ENCODE measurements around the gene S100A13. TPM values are rescaled to one million over a fixed set of nuclear protein-coding genes. Genes with fewer than 3 reads are reported as not detected.

The S100A13 gene
- polyA plus RNA-seq, 1 experiment: 310 TPM

DNA sequence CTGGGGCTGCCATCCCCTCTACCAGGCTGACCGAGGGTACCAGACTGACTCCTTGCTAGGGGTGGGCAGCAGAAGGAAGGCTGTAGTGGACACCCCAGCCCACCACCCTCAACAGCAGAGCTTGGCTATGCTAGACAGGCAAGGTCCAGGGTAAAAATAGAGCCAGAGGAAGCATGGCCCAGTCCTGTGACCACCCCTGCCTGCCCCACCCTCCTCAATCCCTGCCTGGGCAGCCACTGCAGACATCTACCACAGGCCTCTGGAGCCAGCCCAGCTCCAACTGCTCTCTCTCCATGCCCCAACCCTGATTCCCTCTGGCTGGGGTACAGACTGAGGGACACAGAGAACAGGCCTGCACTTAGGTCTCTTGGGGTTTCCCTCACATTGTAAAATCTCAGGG, 2.7 kb upstream of the S100A13 start:
- no peak for DNase-seq (ENCODE audit: low read depth, low spot score)
- Histone ChIP-seq H3K27me3 (ENCODE audit: control insufficient read depth, insufficient read depth, low read length) (no peaks in the 10 kb centered on the region), H3K9me3 (ENCODE audit: control insufficient read depth, insufficient read depth, low read length) (no peaks in the 10 kb centered on the region; the same call in 1 of the 2 replicates), H3K4me3 (ENCODE audit: low read depth, low read length) (no peak overlapping the region), H3K27ac (ENCODE audit: low read depth, low read length) (no peak overlapping the region)
- POLR2A ChIA-PET: interaction anchor here (0.6 kb wide), 1 partner anchor 15 kb away, joined by 3 read pairs; no protein-coding TSS in a partner anchor
- TF ChIP-seq, protein P1, sequence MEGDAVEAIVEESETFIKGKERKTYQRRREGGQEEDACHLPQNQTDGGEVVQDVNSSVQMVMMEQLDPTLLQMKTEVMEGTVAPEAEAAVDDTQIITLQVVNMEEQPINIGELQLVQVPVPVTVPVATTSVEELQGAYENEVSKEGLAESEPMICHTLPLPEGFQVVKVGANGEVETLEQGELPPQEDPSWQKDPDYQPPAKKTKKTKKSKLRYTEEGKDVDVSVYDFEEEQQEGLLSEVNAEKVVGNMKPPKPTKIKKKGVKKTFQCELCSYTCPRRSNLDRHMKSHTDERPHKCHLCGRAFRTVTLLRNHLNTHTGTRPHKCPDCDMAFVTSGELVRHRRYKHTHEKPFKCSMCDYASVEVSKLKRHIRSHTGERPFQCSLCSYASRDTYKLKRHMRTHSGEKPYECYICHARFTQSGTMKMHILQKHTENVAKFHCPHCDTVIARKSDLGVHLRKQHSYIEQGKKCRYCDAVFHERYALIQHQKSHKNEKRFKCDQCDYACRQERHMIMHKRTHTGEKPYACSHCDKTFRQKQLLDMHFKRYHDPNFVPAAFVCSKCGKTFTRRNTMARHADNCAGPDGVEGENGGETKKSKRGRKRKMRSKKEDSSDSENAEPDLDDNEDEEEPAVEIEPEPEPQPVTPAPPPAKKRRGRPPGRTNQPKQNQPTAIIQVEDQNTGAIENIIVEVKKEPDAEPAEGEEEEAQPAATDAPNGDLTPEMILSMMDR (IDR thresholded peaks at IDR 0.05; ENCODE audit: low read depth, low read length): no peak
- CTCF ChIA-PET: interaction anchor here (1.1 to 3.5 kb wide), 3 partner anchors 16 to 97 kb away, joined by 3 to 80 read pairs (median 10); partner anchors contain the start of genes S100A14 and S100A16

- ChIA-PET POLR2A (no interaction called here), CTCF (interaction anchor here (0.9 to 3.5 kb wide), 3 partner anchors 16 to 277 kb away, joined by 4 to 80 read pairs (median 10); partner anchors contain the start of genes S100A14 and S100A16)
- Histone ChIP-seq H3K27me3 (ENCODE audit: control insufficient read depth, insufficient read depth, low read length) (no peaks in the 10 kb centered on the region), H3K27ac (ENCODE audit: low read depth, low read length) (no peak overlapping the region), H3K4me3 (ENCODE audit: low read depth, low read length) (no peak overlapping the region), H3K9me3 (ENCODE audit: control insufficient read depth, insufficient read depth, low read length) (no peaks in the 10 kb centered on the region; the same call in 1 of the 2 replicates)
- no peak for DNase-seq (ENCODE audit: low read depth, low spot score)
- TF ChIP-seq, protein P1 (IDR thresholded peaks at IDR 0.05; ENCODE audit: low read depth, low read length): no peak
Measured at GRCh38 chr1:153629343-153629665, 2.0 kb upstream of the S100A13 start.

DNA sequence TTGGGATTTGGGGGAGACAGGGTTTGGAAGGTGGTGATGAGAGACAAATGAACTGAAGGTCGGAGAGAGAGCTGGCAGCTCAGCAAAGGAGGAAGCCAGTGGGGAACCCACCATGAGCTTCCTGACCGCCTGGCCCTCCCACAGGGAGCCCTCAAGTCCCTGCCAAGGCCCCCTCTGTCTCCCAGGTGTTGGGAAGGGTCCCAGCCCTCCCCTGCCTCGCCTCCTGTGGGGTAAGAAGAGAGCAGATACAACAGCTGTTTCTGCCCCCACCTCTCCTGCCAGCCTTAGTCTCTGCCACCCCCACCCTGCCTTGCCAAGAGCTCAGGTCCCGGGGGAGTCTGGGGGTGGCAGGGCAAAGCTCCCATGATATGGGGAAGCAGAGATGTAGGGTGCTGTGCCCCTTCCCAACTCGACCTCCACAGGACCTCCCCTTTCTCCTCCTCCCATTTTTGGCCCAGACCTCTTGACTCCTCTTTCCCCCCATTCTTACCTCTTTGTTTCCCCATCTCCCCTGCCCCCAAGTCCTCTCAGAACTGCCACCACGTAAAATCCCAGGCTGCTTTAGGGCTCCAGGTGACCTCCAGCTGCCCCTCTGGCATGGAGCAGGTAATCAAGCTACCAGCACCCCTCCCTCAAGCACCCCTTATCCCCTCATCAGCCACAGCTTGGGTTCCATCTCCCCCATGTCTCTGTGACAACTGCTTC, 1.5 kb upstream of the S100A13 start:
- no peaks in the 10 kb centered on the region for H3K27me3 ChIP-seq (ENCODE audit: control insufficient read depth, insufficient read depth, low read length)
- TF ChIP-seq, protein P1 (IDR thresholded peaks at IDR 0.05; ENCODE audit: low read depth, low read length): no peak
- H3K27ac ChIP-seq (ENCODE audit: low read depth, low read length): no peak overlapping the region
- no peaks in the 10 kb centered on the region; the same call in 1 of the 2 replicates for H3K9me3 ChIP-seq (ENCODE audit: control insufficient read depth, insufficient read depth, low read length)
- POLR2A ChIA-PET: interaction anchor here (1.7 to 3.4 kb wide), 4 partner anchors 11 to 61 kb away, joined by 5 to 46 read pairs (median 26); partner anchors contain the start of genes S100A14 and S100A16
- no peak overlapping the region for H3K4me3 ChIP-seq (ENCODE audit: low read depth, low read length)
- CTCF ChIA-PET: interaction anchor here (0.9 to 3.5 kb wide), 9 partner anchors 10 to 277 kb away, joined by 4 to 80 read pairs (median 8); partner anchors contain the start of genes S100A14, S100A16 and SNAPIN
- no peak for DNase-seq (ENCODE audit: low read depth, low spot score)

GRCh38 chr1:153627715-153628626, 666 bp upstream of the S100A13 start, which contains the start of gene S100A1:
Gene S100A1, plus strand, starts transcription at chr1:153628434. Its CDS starts 2,088 bp downstream, at chr1:153630522.
- POLR2A ChIA-PET: interaction anchor here (0.5 to 3.4 kb wide), 29 partner anchors 7 to 366 kb away, joined by 3 to 46 read pairs (median 4); partner anchors contain the start of genes RPS27, S100A14, S100A16 and S100A6
- Histone ChIP-seq H3K27me3 (ENCODE audit: control insufficient read depth, insufficient read depth, low read length) (no peaks in the 10 kb centered on the region), H3K9me3 (ENCODE audit: control insufficient read depth, insufficient read depth, low read length) (no peaks in the 10 kb centered on the region), H3K27ac (ENCODE audit: low read depth, low read length) (peak within 1 kb of the TSS; percentile 92), H3K4me3 (ENCODE audit: low read depth, low read length) (peak within 1 kb of the TSS; percentile 80)
- CTCF ChIA-PET: interaction anchor here (0.6 to 3.7 kb wide), 31 partner anchors 9 to 276 kb away, joined by 3 to 80 read pairs (median 6); partner anchors contain the start of genes S100A14, S100A16, S100A6 and SNAPIN
- DNase-seq (ENCODE audit: low read depth, low spot score): no peak
- TF ChIP-seq, protein P1 (IDR thresholded peaks at IDR 0.05; ENCODE audit: low read depth, low read length): no peak

Data from AG04450 (cell line).